Measurements from ENCODE around the gene CD48.
"Not testable (repeated sequence)": the region's sequence is repeated elsewhere in the genome, so short reads cannot be mapped to it uniquely, and the experiment has no call there.

CD48 gene

GRCh38 chr1:160709715-160710114, 1.9 kb downstream of the CD48 start:
- no peak overlapping the region for H3K4me3 ChIP-seq (ENCODE audit: control insufficient read depth, low read depth, low read length)

DNA sequence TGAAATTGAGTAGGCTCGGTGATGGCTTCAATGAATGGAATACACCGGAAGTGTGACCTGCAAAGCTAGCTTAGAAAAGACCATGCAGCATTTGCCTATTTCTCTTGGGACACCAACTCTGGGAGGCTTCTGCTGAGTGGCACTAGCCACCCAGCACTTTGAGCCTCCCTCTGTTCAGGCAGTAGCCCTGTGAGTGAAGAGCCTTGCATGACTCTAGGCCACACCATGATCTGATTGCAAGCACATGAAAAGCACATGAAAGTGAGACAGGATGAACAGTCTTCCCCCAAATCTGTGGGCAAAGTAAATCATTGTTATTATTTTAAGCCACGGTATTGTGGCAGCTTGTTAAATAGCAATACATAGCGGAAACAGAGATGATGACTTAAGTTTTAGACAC, 2.8 kb downstream of the CD48 start:
- TF ChIP-seq CTCF (conservative IDR thresholded peaks at IDR 0.05; ENCODE audit: control insufficient read depth, insufficient read depth, low read depth, low read length): no peak
- no peak overlapping the region for H3K4me3 ChIP-seq (ENCODE audit: control insufficient read depth, low read depth, low read length)
- DNase-seq (ENCODE audit: low read depth): no peak

More at GRCh38 chr1:160709715-160710114, 1.9 kb downstream of the CD48 start:
- no peak for DNase-seq (ENCODE audit: low read depth)
- TF ChIP-seq CTCF (conservative IDR thresholded peaks at IDR 0.05; ENCODE audit: control insufficient read depth, insufficient read depth, low read depth, low read length): no peak

DNA sequence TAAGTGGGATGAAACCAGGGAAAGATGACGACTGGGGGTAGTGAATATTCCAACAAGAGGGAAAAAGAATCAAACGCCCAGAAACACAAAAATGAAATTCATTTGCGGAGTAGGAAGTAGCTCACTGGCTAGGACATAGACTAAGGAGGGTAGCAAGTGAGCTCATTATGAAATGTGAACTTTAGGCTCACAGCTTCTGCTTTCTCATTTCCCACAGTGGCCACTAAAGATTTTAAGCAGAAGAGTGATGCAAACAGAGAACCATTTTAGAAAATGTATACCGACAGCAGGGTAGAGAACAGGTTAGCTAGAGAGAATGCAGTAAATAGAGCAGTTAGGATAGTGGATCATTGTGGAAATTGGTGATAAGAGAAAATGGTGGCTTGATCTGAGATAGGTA, 3.5 kb downstream of the CD48 start:
- no peak for DNase-seq (ENCODE audit: low read depth)
- TF ChIP-seq CTCF (conservative IDR thresholded peaks at IDR 0.05; ENCODE audit: control insufficient read depth, insufficient read depth, low read depth, low read length): no peak
- H3K4me3 ChIP-seq (ENCODE audit: control insufficient read depth, low read depth, low read length): no peak overlapping the region

DNA sequence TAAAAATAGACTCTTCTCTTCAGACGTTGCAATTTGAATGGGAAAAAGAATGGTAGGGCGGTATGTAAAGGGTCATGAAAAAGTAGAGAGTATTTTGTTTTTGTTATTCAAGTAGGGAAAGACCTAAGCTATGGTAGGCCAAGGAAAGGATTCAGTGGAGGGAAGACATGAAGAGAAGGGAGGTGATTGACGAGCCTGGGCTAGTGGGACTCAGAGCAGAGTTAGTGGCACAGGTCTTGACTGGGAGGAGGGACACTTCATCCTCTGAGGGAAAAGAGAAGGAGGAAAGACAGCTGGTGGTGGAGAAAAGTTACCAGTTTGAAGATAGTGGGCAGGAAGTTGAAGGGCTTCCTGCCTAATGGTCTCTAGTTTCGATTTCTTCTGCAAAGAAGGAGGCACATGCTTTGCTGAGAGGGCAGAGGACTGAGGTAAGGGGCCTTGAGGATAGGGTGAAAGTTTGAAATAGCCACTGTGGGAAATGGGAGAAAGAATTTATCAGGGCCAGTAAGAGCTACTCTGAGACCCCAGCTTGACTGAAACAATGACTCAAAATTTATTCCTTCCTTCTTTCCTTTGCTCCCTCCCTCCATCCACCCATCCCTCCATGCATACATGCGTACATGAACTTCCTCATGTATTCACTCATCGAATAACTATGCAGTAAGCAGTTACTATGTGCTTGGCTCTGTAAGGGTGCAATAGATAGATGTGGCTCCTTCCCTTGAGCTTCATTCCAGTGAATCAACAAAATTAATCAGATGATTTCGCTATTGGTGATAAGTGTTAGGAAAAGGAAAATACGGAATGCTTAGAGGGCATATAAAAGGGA, 4.2 kb downstream of the CD48 start:
- no peak for DNase-seq (ENCODE audit: low read depth)
- H3K4me3 ChIP-seq (ENCODE audit: control insufficient read depth, low read depth, low read length): no peak overlapping the region
- no peak for TF ChIP-seq CTCF (conservative IDR thresholded peaks at IDR 0.05; ENCODE audit: control insufficient read depth, insufficient read depth, low read depth, low read length)

DNA sequence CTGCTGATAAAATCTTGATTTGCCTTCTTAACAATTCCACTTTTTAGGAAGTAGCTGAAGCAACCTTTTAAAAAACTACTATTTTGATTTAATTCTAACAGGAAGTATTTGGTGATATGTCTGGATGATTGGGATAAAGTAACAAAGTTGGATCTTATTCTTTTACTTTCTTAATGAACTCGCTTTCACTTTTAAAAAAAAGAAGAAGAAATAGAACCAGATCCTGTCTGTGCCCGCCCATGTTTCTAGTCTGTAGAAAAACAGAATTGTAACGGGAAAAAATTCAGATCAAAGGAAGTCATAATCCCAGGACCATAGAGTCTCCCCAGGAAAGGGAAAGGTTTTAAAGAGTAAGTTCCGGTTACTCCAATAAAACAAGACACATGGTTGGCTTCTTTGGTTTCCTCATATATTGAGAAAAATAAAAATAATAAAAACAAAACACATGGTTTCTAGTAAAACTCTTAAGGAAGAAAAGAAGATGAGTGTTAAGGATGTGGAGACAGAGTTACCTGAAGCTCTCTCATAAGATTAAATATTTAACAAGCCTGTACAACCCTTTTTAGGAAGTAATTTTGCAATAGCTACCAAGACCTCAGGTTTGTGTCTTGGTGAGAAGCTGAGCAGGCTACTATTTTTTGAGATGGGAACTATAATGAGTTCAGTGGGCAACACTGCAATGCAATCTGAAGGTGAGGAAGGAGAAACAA, 4.9 kb downstream of the CD48 start:
- H3K4me3 ChIP-seq (ENCODE audit: control insufficient read depth, low read depth, low read length): no peak overlapping the region
- no peak for TF ChIP-seq CTCF (conservative IDR thresholded peaks at IDR 0.05; ENCODE audit: control insufficient read depth, insufficient read depth, low read depth, low read length)
- no peak for DNase-seq (ENCODE audit: low read depth)

- TF ChIP-seq CTCF (conservative IDR thresholded peaks at IDR 0.05; ENCODE audit: control insufficient read depth, insufficient read depth, low read depth, low read length): no peak
- no peak overlapping the region for H3K4me3 ChIP-seq (ENCODE audit: control insufficient read depth, low read depth, low read length)
- no peak for DNase-seq (ENCODE audit: low read depth)
These were observed 5.9 kb downstream of the CD48 start for GRCh38 chr1:160705742-160706141.

GRCh38 chr1:160705212-160705621, 6.4 kb downstream of the CD48 start:
- not testable (repeated sequence) for DNase-seq (ENCODE audit: low read depth); H3K4me3 ChIP-seq (ENCODE audit: control insufficient read depth, low read depth, low read length)
